Islet precursor cell (in vitro differentiated cells): ENCODE results near the gene CACNA1S.

ENCODE experiments used
- DNase-seq: peaks from one replicate; pipeline ENCODE4 v3.0.0-alpha.2; 2018

The CACNA1S gene

DNA sequence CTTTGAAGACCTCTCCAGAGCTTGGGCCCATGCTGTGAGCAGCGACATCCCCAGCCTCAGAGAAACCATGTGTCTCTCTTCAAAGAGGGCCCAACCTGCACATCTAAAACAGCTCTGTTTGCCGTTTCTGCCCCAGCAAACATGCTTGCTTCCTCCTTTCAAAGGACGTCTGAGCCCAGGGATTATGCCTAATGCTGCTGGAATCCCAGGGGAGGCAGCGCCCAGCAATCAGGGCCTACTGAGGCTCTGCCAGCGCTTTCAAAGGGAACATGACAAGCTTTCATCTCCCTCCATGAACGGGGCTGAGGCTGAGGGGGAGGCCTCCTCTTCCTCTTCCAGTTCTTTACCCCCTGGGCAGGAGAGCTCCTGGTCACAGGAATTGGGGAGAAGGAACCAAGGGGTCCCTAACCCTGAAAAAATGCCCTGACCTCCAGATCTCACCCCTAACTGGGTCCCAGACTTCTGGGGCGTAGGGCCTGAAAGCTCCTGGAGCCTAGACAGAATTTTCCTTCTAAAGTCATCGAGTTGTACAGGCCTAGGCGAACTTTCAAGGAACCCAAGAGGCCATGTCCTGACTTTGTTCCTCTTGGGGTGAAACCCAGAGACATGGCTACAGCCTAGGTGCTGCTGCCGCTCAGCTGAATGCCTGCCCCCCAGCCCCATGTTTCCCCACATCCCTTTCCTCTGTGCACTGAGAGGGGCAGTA lies 28.2 kb upstream of the CACNA1S start:
- no peak for DNase-seq

DNA sequence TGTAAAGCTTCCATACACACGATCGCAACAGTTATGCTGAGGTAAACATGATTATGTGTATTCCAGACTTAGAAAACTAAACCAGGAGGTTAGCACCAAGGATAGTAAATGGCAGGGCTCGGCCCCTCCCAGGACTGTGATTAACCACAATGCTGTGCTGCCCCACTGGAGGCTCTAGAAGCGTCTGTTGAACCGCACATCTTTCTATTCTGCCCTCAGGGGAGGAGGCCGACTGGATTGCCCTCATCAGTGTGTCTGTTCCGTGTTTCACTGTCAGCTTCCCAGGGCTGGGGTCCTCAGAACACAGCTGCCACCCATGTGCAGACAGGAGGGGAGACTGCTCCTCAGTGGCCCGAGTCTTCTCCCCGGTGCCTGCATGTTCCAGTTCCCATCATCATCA lies 27.5 kb upstream of the CACNA1S start:
- DNase-seq, result no peak

DNA sequence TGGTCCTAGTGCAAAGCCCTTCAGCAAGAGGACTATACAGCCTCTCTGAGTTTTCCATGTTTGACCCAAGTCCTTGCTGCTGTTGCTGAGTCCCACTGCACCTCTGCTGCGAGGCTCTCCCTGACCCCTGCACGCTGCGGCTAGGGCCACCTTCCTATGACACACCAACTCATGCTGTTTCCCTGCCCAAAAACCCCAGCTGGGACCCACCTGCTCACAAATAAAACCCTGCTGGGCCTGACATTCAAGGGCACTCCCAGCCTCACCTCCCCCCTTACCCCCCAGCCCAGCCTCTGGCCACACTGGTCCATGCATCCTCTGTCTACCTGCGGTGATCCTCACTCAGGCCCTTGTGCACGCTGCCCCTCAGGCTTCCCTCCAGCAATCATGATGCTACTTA lies 27.1 kb upstream of the CACNA1S start:
- no peak for DNase-seq

DNA sequence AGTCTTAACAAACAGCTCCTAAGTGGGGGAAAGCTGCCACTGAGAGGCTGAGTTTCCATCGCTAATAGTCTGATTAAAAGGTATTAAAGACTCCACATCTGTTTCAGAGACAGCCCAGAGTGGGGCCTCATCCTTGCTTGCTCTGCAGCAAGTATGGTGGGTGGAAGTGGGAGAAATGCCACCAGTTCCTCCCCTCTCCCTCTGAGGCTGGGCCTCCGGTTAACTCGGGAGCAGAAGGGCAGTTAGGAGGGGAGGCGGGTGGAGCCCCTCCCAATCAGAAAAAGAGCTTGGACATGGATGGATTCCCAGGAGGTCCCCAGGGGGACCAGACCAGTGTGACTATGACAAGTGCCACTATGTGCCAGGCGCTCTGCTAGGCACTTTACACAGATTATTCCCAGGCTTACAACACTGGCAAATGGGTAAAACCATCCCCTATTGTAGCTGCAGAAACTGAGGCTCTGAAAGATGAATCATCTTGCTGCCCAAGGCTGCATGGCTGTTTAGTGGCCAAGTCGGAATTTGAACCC lies 26.1 kb upstream of the CACNA1S start:
- no peak for DNase-seq

DNA sequence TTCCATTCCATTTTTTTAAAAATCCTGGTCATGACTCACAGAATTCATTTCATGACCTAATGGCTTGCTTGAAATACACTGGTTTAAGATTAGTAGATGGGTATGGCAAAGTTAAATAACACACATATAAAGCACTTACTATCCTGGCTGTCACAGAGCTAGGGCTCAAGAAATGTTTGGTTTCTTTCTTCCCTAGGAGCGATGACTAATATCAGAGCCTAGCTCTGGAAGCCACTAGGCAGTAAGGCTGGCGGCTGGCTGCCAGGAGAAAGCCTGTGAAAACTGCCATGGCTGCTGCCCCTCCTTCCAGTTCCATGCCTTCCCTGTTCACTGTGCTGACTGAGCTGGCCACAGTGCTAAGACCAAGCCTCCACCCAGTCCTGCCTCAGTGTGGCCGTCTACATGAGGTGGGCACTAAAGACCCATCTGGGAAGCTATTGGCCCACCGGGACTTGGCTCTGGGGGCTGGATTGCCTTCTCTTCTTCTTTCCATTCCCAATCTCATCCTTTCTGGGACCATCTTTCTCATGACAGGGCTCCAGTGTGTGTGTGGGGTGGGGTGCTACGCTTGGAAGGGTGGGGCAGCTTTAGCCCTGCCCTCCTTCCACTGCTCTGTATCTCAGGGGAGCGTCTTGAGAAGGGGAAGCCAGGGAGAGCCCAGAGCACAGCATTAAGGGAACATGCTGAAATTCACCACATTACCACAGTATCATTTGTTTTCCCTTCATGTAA lies 25.5 kb upstream of the CACNA1S start:
- DNase-seq, result no peak

DNA sequence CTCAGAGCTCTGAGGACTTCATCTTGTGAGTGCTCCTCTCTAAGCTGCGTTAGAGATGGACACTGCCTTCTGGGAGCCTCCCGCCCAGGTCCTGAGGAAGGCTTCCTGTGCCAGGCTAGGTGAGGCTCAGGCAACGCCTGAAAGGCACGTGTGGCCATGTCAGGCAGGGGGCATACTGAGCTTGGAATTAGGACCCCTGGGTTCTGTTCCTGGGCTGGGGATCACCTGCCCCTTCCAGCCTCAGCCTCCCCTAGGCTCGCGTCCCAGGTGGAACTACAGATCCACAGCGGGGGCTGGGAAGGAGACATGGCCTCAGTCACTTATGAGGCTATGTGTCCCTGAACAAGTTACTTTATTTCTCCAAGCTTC lies 24.8 kb upstream of the CACNA1S start:
- no peak for DNase-seq

DNA sequence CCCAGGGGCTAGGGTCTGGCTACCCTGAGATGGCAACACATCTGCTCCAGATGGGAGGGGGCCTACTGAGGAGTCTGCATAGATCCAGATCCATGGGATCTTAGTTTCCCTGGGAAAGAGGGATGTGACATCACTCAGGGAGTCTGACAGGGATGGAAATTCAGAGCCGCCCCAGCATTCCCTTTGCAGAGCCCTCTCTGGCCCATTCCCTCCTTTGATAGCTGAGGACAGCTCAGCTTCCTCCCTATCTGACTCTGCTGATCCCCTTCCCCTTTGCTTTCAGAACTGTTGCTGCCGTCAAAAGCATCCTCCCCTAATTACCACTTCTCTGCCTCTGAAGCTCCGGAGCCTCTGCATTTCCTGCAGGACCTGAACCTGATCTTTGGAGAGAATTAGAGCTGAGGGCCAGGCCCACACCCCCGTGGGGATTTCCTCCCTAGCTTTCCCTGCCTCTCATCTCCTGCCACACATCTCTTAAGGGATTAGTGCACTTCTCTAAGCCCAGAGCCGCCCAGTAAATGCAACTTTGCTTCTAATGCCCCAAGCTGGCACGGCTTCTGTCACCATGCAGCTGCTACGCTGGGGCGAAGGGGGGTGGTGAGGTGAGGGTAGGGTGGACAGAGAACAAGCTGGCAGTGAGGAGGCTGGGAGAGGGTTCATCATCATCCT lies 24.3 kb upstream of the CACNA1S start:
- DNase-seq, result peak; percentile 64

DNA sequence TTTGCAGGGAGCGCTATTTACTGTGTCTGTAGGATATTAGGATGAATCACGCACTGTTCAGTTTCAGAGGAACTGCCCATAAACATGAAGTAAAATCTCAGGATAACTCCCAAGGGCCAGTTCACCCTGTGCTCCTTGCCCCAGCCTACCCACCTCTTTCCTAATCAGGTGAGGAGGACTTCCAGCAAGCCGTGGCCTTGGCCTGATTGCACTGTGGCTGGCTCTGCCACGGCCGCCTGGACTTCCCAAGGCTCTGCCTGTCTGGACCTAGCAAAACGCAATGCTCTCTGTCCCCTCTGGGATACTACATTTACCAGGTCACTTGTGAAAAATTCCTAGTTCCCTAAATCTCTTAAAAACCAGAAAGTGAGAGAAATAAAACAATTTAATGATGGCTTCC lies 22.2 kb upstream of the CACNA1S start:
- no peak for DNase-seq

DNA sequence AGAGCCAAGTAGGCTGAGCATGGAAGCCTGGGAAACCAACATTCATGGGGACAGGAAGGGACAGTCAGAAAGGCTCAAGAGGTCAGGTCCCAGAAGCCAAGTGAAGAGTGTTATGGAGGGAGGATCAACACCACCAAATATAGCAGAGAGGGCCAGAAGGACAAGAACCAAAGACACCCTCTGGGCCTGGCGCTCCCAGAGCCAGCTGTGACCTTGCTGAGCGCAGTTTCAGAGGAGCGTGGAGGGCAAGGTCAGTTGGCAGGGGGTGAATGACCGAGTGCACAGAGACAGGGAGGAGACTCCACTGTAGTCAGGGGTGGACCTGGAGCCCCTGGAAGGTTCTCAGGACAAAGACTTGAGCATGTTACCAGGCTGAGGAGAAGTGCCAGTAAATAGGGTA lies 19.2 kb upstream of the CACNA1S start:
- DNase-seq, result no peak

DNA sequence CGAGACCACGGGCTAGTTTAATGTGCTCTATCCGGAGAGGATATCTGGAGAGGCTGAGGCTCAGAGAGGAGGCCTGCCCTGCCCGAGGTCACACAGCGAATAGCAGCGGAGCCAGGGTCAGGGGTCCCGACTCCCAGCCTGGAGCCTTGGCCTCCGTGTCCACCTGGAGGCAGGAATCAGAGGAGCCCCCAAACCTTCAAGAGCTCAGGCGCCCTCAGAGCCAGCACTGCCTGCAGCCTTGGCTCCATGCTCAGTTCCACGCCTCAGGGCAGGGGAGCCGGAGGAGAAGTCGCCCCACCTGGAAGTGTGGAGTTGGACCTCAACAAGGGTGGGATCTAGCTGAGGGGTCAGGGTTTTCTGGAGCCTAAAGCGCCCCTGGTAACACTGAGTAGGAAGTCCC lies 16.7 kb upstream of the CACNA1S start:
- no peak for DNase-seq

DNA sequence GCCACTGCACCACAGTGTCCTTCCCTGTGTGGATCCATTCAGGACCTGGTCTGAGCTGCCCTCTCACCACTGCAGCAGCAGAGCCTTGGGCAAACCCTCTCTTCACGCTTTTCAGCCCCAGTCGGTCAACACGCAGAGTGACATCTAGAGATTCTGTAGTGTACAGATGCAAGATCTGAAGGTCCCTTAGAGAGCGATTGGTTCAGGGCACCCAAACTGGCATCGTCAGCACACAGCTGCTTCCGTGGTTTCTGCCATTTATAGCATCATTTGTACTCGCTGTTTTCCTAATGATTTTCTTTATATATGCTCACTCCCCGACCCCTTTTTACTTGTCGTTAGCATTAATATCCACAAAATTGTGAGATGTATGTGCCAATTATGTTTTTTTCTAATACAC lies 16.2 kb upstream of the CACNA1S start:
- no peak for DNase-seq

DNA sequence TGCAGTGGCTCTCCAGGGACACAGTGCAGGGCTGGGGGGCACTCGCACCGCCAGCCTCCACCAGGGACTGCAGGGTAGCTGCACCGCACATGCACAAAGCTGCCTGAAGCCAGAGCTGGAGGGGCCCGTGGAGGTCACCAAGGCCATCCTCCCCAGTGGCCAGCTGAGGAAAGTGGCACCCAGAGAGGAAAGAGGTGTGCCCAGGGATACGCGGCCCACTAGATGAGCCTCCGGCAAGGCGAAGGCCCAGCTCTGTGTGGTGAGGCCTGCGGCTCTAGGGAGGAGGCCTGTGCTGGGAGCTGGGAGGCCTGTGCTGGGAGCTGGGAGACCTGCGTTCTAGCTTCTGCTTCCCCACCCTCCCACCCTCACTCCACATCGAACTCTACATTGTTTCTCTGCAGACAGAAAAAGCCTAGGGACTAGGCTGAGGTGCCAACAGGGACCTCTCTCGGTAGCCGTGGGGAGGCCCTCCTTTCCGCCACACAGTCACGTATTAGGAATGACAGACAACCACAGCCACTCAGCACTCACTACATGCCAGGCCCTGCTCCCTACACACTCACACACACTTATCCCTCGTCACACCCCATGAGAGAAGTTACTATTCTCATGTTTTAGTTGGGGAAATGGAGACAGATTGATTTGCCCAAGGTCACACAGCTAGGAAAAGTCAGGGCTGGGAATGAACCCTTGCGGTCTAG lies 15.7 kb upstream of the CACNA1S start:
- no peak for DNase-seq

DNA sequence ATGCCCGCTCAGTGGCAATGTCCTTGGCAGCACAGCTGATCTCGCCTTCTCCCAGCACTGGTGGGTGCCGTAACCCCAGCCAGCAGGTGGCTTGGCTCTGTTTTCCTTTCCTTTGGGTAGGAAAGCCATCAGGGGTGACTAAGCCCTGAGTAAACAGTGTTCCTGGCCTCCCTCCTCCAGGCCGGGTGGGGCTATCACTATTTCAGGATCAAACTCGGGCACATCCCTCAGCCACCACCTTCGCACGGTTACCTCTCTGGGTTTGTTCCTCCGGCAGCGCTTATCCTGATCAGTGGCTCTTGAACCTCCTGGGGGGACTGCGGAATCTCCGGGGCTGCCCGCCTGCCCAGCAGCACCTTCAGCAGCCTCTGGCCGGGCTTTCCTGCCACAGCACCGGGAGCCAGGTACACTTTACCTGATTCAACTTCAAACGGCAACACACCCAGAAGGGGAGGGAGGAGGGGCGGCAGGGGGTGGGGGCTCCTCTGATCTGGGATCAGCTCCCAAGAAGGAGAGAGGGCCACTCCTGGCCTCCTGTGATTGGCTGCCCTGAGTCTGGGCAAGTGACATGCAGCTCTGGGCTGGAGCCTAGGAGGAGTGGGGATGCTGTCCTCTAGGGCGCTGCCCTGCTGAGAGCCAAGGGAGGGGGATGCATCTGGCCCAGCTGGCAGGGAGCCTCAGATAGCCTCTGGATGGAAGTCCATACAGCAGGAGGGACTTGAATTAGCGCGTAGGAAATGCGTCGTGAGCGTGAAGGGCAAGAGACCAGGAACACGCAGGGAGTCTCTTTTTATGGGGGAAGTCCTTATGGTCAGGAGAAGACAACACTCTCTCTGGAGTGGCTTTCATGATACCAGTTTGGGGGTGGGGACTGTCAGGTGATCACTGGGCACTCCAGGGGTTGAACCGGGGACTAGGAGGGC lies 14.9 kb upstream of the CACNA1S start, which contains the start of gene ASCL5:
TSS of gene ASCL5 (minus strand) at position 353 of the 923 bp plus-strand sequence. CDS start 11,812 bp downstream, outside the sequence.
- DNase-seq, result peak; percentile 76

DNA sequence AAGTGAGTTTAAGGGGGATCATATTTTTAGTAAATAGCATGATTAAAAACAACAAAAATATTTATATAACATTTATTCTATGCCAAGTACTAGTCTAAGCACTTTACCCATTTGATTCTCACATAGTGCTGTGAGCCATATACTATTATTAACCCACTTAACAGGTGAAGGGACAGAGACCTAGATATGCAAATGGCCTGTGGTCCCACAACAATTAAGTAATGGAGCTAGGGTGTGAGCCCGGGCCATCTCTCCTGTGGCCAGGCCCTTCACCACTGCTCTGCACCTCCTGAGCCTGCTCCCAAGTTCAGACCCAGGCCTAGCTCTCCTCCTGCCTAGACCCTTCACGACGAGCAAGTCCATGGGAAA lies 14.2 kb upstream of the CACNA1S start:
- no peak for DNase-seq

DNA sequence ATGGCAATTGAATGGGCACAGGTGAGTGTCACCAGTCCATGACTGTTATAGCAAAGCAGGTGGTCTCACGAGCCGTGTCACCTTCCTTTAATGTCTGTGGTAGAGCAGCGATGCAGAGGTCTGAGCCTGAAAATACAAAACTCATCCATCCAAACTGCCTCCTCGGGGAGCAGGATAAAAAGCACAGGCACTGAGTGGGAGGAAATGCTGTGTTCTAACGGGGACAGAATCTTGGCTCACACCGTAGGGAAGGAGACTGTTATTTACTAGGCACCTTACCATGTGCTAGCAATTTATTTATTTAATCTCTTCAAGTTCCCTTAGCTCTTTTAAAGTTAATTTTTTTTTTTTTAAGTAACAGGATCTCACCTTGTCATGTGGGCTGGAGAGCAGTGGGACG lies 13.6 kb upstream of the CACNA1S start:
- no peak for DNase-seq

DNA sequence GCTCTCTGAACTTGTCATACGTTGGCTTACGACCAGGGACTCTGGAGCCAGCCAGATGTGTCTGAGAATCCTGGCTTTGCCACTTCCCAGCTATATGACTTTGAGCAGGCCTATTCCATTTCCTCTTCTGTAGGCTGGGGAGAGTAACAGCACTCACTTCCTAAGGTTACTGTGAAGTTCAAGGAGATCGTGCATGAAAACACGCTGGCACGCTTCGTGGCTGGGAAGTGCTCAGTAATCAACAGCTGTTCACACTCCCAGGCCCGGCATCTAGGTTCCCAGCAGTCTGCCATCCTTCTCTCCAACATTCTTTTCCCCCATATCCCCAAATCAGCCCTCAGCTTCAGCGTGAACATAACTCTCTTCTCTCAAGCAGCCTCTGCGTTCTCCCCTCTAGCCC lies 12.8 kb upstream of the CACNA1S start:
- no peak for DNase-seq

DNA sequence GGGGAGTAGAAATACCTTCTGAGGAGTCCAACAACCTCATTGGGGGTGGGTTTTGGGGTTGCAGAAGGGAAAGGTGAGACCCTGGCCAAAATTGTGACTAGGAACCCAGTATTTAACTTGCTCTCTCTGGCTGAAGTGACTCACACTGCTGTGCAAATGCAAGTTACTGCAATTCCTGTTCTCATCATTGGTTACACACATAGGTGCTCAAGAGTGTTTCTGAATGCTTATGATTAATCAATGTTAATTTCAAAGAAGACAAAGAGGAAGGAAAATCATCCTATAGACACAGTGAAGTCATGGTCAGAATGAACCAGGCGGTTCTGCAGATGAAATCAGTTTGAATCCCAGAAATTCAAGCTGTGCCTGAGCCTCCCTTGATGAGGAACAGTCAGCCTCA lies 11.6 kb upstream of the CACNA1S start:
- DNase-seq, result no peak

DNA sequence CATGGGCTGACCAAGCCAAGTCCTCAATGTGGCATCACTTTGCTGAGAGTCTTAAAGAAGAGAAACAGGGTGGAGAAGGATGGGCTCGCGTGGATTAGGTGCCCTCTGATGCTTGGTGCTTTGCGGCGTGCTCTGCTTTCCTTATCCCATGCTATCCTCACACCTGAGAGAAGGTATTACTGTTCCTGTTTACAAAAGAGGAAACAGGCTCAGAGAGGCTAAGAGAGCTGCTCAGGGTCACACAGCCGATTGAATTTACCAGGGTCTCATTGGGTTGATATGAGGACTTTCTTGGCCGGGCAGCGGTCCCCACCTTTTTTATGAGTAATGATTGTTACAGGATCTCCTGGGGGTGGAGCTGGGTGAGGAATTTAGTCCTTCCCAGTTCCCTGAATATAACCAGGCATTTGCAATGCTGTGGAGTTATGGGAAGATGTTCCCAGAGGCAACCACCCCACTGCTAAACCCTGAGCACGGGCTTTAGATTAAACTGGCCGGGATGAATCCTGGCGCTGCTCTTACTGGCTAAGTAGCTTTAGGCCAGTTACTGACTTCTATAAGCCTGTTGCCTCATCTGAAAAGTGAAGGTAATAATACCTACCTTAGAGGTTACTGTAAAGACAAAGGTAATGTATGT lies 10.2 kb upstream of the CACNA1S start:
- no peak for DNase-seq

DNA sequence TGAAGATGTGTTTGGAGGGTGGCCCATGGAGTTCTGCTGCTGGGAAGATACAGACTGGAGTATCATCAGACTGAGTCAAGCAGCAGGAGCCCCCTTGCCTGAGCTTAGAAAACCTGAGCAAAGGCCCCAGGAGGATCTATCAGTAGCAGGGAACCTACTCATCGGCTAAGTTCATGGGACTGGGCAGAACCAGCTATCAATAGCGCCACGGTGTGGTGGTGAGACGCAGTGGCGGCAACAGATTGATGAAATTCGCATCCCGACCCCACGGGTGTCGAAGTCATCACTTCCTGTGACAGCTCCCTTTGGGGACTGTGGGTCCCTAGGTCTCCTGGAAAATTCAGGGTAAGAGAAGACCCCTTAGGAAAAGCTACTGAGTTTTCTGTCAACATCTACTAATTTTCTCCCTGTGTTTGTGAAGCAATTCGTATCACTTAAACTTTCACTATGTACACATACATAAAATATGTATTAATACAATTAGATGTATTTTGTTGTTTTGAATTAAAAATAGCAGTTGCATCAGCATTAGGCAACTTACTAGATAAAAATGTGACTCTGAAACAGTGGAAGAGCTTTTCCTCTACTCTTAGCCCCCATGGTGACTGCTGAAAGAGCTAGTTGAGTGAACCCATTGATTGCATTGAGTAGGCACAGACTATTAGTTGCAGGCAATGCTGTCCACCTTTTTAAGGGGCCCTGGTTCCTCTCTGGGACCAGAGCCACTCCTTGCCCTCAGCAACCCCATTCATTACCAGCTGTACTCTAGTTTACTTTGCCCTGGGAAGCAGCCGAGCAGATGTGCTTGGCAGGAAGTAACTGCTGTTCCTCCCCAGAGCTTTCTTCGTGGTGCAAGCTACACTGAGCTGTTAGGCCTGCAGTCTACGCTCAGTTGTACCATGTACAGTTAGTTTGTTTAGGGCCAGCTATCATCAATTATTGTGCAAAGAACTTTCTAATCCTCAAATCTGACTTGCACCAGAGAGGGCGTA lies 7.3 kb upstream of the CACNA1S start:
- DNase-seq, result peak; percentile 79

DNA sequence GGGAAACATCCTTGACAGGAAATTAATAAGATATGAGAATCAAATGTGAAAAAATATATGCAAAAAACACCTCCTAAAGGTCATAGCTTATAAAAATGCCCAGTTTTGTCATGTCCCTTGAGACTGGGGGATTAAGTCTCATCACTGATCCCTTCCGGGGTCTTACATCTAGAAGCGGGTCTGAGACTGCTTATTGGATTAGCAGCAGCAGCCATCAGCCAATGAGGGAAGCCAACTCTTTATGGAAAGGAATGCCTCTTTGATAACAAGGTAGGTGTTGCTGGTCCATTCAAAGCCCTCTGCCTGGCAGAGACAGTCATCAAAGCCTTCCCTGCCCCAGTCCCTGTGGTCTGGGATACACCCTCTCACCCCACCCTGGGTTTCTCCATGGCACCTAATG lies 3.9 kb upstream of the CACNA1S start:
- no peak for DNase-seq
